ENCODE results near the gene F8A2. TPM values are rescaled to one million over a fixed set of nuclear protein-coding genes. Genes with fewer than 3 reads are reported as not detected.

The F8A2 gene
- total and polyA plus RNA-seq, 9 of the 15 experiments (the other 6 are each of a cell fraction or from before 2014, with no cell fraction given): not detected

- no peak for TF ChIP-seq ZNF436 (CRISPR knock-in tag; IDR thresholded peaks at IDR 0.05)
- TF ChIP-seq ARID3A (IDR thresholded peaks at IDR 0.05; ENCODE audit: borderline replicate concordance, low read depth, low read length): peak; percentile 20; the same call in 1 of the 2 replicates
- TF ChIP-seq ZBTB2 (IDR thresholded peaks at IDR 0.05): no peak
- no peak for TF ChIP-seq SRSF7 (optimal IDR thresholded peaks at IDR 0.05; ENCODE audit: low read depth, low read length)
- TF ChIP-seq MAFF (IDR thresholded peaks at IDR 0.05; ENCODE audit: low read length): peak; percentile 91
- no peak for TF ChIP-seq PHB2 (IDR thresholded peaks at IDR 0.05; ENCODE audit: low read depth)
- no peak for TF ChIP-seq MEF2A (IDR thresholded peaks at IDR 0.05; ENCODE audit: control insufficient read depth, low read depth, low read length)
- no peak for TF ChIP-seq ZBTB11 (CRISPR knock-in tag; IDR thresholded peaks at IDR 0.05)
- no peak for TF ChIP-seq KLF16 (IDR thresholded peaks at IDR 0.05)
- TF ChIP-seq STAT5B (CRISPR knock-in tag; IDR thresholded peaks at IDR 0.05): no peak
- no peak for TF ChIP-seq ESRRB (CRISPR knock-in tag; IDR thresholded peaks at IDR 0.05; ENCODE audit: borderline replicate concordance)
- TF ChIP-seq POU5F1 (IDR thresholded peaks at IDR 0.05; ENCODE audit: borderline replicate concordance, low read depth, low read length, partially characterized antibody): no peak
- no peak for TF ChIP-seq ZNF696 (CRISPR knock-in tag; conservative IDR thresholded peaks at IDR 0.05)
- no peak for TF ChIP-seq TCF7L2 (IDR thresholded peaks at IDR 0.05; ENCODE audit: low read depth, low read length)
- TF ChIP-seq TGIF2 (CRISPR knock-in tag; IDR thresholded peaks at IDR 0.05): no peak
- no peak for TF ChIP-seq RBM17 (IDR thresholded peaks at IDR 0.05; ENCODE audit: borderline replicate concordance, low read depth, low read length)
- no peak for TF ChIP-seq ZNF512 (tag; IDR thresholded peaks at IDR 0.05)
- TF ChIP-seq SNAPC5 (CRISPR knock-in tag; IDR thresholded peaks at IDR 0.05): no peak
Measured at GRCh38 chrX:155334486-155335336, 47.2 kb upstream of the F8A2 start, which contains the start of gene CLIC2 (continued).
